K562 (cell line): Measurements from ENCODE around the gene ACSS2. TPM values are rescaled to one million over a fixed set of nuclear protein-coding genes. Genes with fewer than 3 reads are reported as not detected.

Experiments used
- ATAC-seq: fragments of 200-7000 bp; cut with Tn5 transposase; 3 replicates; pipeline ENCODE4 v1.9.1; 2020; ENCODE audit warnings: moderate library complexity
- BruUV-seq: library from RNA; stranded (reverse); fragments of 400-500 nt; replicated peaks from 2 replicates; lab custom pipeline; 2021; lab: Mats Ljungman, UMichigan
- CTCF ChIA-PET: fragments of 300-600 bp; formaldehyde crosslinking; extraction: SDS; loops from one replicate; lab custom pipeline; 2021; ENCODE audit warnings: low intra/inter-chr PET ratio; lab: Yijun Ruan, JAX
- POLR2A ChIA-PET: fragments of 300-600, 350-650 bp; sonication (Branson Sonifier 250); formaldehyde crosslinking; extraction: SDS; loops from one replicate; lab custom pipeline; 2021; ENCODE audit warnings: antibody characterized with exemption, inconsistent platforms; lab: Yijun Ruan, JAX
- DNase-seq, 4 experiments: peaks; one replicate each; pipeline versions ENCODE4 v3.0.0 to v3.0.0-alpha.2; 2011 to 2018; ENCODE audit warnings: low spot score in 3 of 4, mixed read lengths in 3 of 4; ENCODE audit errors: extremely low read depth in 1 of 4
- FAIRE-seq: peaks from 2 replicates; lab custom pipeline; 2011; peaks lifted over from hg19 to GRCh38; lab: Jason Lieb, UNC
- H2AFZ ChIP-seq: 2 replicates; pipeline ENCODE4 v1.6.0; 2011; ENCODE audit warnings: low read depth, low read length, control low read depth, inconsistent platforms
- H3K27ac ChIP-seq: fragments of 200-600 bp; 3 replicates; pipeline ENCODE4 v1.8.0; 2011; ENCODE audit warnings: low read depth, mild to moderate bottlenecking, control low read depth, inconsistent platforms, low read length, moderate library complexity, mixed read lengths; ENCODE audit errors: extremely low read depth
- H3K27me3 ChIP-seq, 2 experiments: fragments of 300-600 bp in 1 of 2; 2 replicates in 1 of 2; 3 replicates in 1 of 2; pipeline versions ENCODE4 v1.6.0 to v1.8.0; 2011; ENCODE audit warnings: inconsistent platforms in 2 of 2, low read length in 2 of 2, mild to moderate bottlenecking in 1 of 2, mixed read lengths in 1 of 2, moderate library complexity in 1 of 2; ENCODE audit not compliant: control insufficient read depth in 2 of 2, insufficient read depth in 2 of 2
- H3K36me3 ChIP-seq: fragments of 300-600 bp; 3 replicates; pipeline ENCODE4 v1.8.0; 2011; ENCODE audit warnings: mild to moderate bottlenecking, low read length, inconsistent platforms; ENCODE audit not compliant: control insufficient read depth, insufficient read depth
- H3K4me1 ChIP-seq, 2 experiments: fragments of 200-600 bp in 1 of 2; replicated peaks in 1 of 2; 2 replicates in 1 of 2; 3 replicates in 1 of 2; pipeline versions ENCODE4 v1.5.1 to v1.8.0; 2011; ENCODE audit warnings: inconsistent platforms in 2 of 2, low read length in 2 of 2, mild to moderate bottlenecking in 1 of 2, mixed read lengths in 1 of 2, moderate library complexity in 1 of 2; ENCODE audit not compliant: control insufficient read depth in 2 of 2, insufficient read depth in 2 of 2
- H3K4me2 ChIP-seq: 2 replicates; pipeline ENCODE4 v1.6.1; 2011; ENCODE audit warnings: low read length, control low read depth, inconsistent platforms, mixed read lengths; ENCODE audit not compliant: insufficient read depth
- H3K4me3 ChIP-seq: fragments of 200-600 bp; sonication (generic), shearing (Covaris generic); 2 replicates; pipeline ENCODE4 v1.5.1; 2016; ENCODE audit warnings: control low read depth, inconsistent platforms
- H3K79me2 ChIP-seq: fragments of 200-600 bp; 3 replicates; pipeline ENCODE4 v1.8.0; 2011; ENCODE audit warnings: low read length, inconsistent platforms; ENCODE audit not compliant: control insufficient read depth, insufficient read depth
- H3K9ac ChIP-seq, 2 experiments: 2 replicates each; pipeline versions ENCODE4 v1.6.0 to v1.6.1; 2011; ENCODE audit warnings: low read depth in 2 of 2, low read length in 2 of 2, control low read depth in 1 of 2, inconsistent platforms in 1 of 2, mild to moderate bottlenecking in 1 of 2, mixed read lengths in 1 of 2; ENCODE audit not compliant: insufficient read depth in 1 of 2
- H3K9me1 ChIP-seq: one replicate; pipeline ENCODE4 v1.6.0; 2011; ENCODE audit warnings: inconsistent platforms, mild to moderate bottlenecking, low read length, moderate library complexity; ENCODE audit not compliant: control insufficient read depth, insufficient read depth
- H3K9me3 ChIP-seq: replicated peaks from 2 replicates; pipeline ENCODE4 v1.5.1; 2011; ENCODE audit warnings: low read depth, low read length, inconsistent platforms; ENCODE audit not compliant: control insufficient read depth, insufficient read depth
- H4K20me1 ChIP-seq: replicated peaks from 2 replicates; pipeline ENCODE4 v1.6.1; 2011; ENCODE audit warnings: low read length, inconsistent platforms, mixed read lengths; ENCODE audit not compliant: control insufficient read depth, insufficient read depth
- POLR2G ChIP-seq: fragments of 200-400 bp; formaldehyde crosslinking; IDR thresholded peaks from 2 replicates; pipeline ENCODE4 v1.6.1; 2017; ENCODE audit warnings: low read depth, mild to moderate bottlenecking, antibody characterized with exemption, low read length, moderate library complexity
- TFAP4 ChIP-seq: sonication (generic); formaldehyde crosslinking; IDR thresholded peaks from 2 replicates; pipeline ENCODE4 v1.8.0; 2022; ENCODE audit warnings: missing genetic modification reagents, mild to moderate bottlenecking, moderate library complexity, borderline replicate concordance
- ZKSCAN1 ChIP-seq: fragments of 150-350 bp; IDR thresholded peaks from 2 replicates; pipeline ENCODE4 v1.6.1; 2016; ENCODE audit warnings: low read depth, low read length
- ZNF12 ChIP-seq: sonication (generic); formaldehyde crosslinking; IDR thresholded peaks from 2 replicates; pipeline ENCODE4 v1.4.0; 2020; ENCODE audit warnings: mild to moderate bottlenecking, missing genetic modification reagents
- WGBS: fragments of 100-300 bp; shearing (Covaris generic); methylation state at CpG from one replicate; pipeline ENCODE4 v1.1.6; 2016; ENCODE audit warnings: low coverage, mixed read lengths; ENCODE audit not compliant: insufficient coverage; ENCODE audit errors: missing lambda C conversion rate; 5-methylcytosine and 5-hydroxymethylcytosine counted together
- in situ Hi-C: fragments of 300-500 bp; cut with MboI; formaldehyde crosslinking; loops from 4 replicates; pipeline ENCODE4 v1.15.0; 2018; ENCODE audit warnings: inconsistent platforms, mixed read lengths
- intact Hi-C: fragments of 100-400 bp; cut with micrococcal nuclease; formaldehyde crosslinking; loops from 2 replicates; pipeline ENCODE4 v1.14.2; 2022
- polyA plus RNA-seq, 8 experiments: library from polyadenylated mRNA; depleted of rRNA in 4 of 8; stranded (reverse) in 5 of 8; unstranded in 3 of 8; fragments of >200 nt; fragmentation: Nextera tagmentation in 2 of 8; fragmentation: Illumina TruSeq in 1 of 8; extraction: Ambion mirVana in 2 of 8; extraction: Trizol in 1 of 8; gene quantifications; 2 replicates each; pipeline versions ENCODE4 v1.2.1 to v1.2.3, GENCODE V29; 2011 to 2014; ENCODE audit warnings: inconsistent platforms in 1 of 8, missing spikeins in 1 of 8
- total RNA-seq, 7 experiments: library from RNA; depleted of rRNA in 6 of 7; stranded (reverse); fragments of >200 nt in 6 of 7; fragmentation: Illumina TruSeq in 2 of 7; extraction: Trizol in 2 of 7; gene quantifications; 2 replicates each; pipeline versions ENCODE4 v1.2.1 to v1.2.3, GENCODE V29; 2011 to 2021; ENCODE audit warnings: low replicate concordance in 1 of 7

The ACSS2 gene
- total and polyA plus RNA-seq, 9 of the 15 experiments (the other 6 are each of a cell fraction or from before 2014, with no cell fraction given), result 21.9 to 246 (median 66.2) TPM

- 49% methylated on average over 2 of the region's 2 CpGs for WGBS
- intact Hi-C loops (no loop called here), in situ Hi-C loops (no loop called here)
Observed at GRCh38 chr20:34928411-34928810, 52.0 kb downstream of the ACSS2 start.

DNA sequence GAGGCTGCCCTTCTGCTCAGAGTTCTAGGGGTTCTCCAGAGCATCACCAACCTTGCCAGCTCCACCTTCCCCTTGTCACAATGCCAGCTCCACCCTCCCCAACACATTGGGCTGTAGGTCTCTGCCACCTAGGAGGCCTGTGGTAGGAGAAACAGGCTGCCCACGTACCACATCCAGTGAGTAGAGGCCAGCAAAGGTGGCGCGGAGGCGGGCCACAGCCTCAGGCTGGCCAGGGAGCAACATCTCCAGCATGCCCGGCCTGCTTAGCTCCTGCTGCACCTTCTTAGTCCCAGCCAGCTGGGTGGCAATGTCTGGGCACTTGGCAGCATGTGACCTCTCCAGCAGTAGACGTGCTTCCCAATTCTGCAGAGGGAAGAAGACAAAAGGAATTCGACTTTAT is 55.4 kb downstream of the ACSS2 start:
- 94% methylated on average over 7 of the region's 7 CpGs for WGBS
- CTCF ChIA-PET, result no interaction called here
- H3K79me2 ChIP-seq, result no peaks in the 10 kb centered on the region
- peaks cover 4% of the 10 kb centered on the region for H3K9me1 ChIP-seq
- FAIRE-seq (no peak), ATAC-seq (no peak), DNase-seq (no peak)
- no peaks in the 10 kb centered on the region for H3K4me1 ChIP-seq
- no peak overlapping the region for H3K4me3 ChIP-seq
- H4K20me1 ChIP-seq, result no peaks in the 10 kb centered on the region
- TF ChIP-seq POLR2G, result peak; percentile 45; the same call in 1 of the 2 replicates
- TF ChIP-seq TFAP4, result no peak
- TF ChIP-seq, all 486 proteins: peak for 1
- H3K9ac ChIP-seq, result no peak overlapping the region
- POLR2A ChIA-PET, result interaction anchor here (0.7 to 2.8 kb wide), 7 partner anchors 8 to 39 kb away, joined by 3 to 14 read pairs (median 4); partner anchors contain the start of genes GSS and MYH7B
- H3K36me3 ChIP-seq, result peaks cover 89% of the 10 kb centered on the region; the same call in 2 of the 3 replicates
- no peaks in the 10 kb centered on the region for H3K27me3 ChIP-seq
- no TSS peak for BruUV-seq
- no peak overlapping the region for H2AFZ ChIP-seq
- H3K9me3 ChIP-seq, result no peaks in the 10 kb centered on the region
- intact Hi-C loops, result no loop called here
- H3K4me2 ChIP-seq, result no peak overlapping the region
- H3K27ac ChIP-seq, result no peak overlapping the region
- in situ Hi-C loops, result no loop called here

More at GRCh38 chr20:34928411-34928810, 52.0 kb downstream of the ACSS2 start:
- Histone ChIP-seq H3K27me3 (no peaks in the 10 kb centered on the region), H3K9me1 (peaks cover 4% of the 10 kb centered on the region), H3K4me1 (no peaks in the 10 kb centered on the region; a peak in 1 of 5 replicates), H3K9me3 (peaks cover 2% of the 10 kb centered on the region; the same call in 1 of the 2 replicates), H3K79me2 (no peaks in the 10 kb centered on the region), H4K20me1 (no peaks in the 10 kb centered on the region), H2AFZ (no peak overlapping the region), H3K4me3 (no peak overlapping the region), H3K27ac (no peak overlapping the region), H3K36me3 (peaks cover 93% of the 10 kb centered on the region), H3K9ac (no peak overlapping the region; a peak in 1 of 4 replicates), H3K4me2 (no peak overlapping the region)
- ATAC-seq (no peak), DNase-seq (no peak), FAIRE-seq (no peak)
- no TSS peak for BruUV-seq
- CTCF ChIA-PET, result no interaction called here
- POLR2A ChIA-PET, result interaction anchor here (0.5 to 3.0 kb wide), 6 partner anchors 8 to 171 kb away, joined by 3 to 19 read pairs (median 4); no protein-coding TSS in a partner anchor
- TF ChIP-seq ZNF12, result peak; percentile 74
- no peak for TF ChIP-seq ZKSCAN1
